GM12891 (cell line): ENCODE results near the gene MIA2.

Source experiments
- POLR2A ChIP-seq: IDR thresholded peaks from 2 replicates; pipeline ENCODE4 v1.6.1; 2011; ENCODE audit warnings: low read depth, low read length, control low read depth
- POLR2AphosphoS5 ChIP-seq: IDR thresholded peaks from 2 replicates; pipeline ENCODE4 v1.6.1; 2011; ENCODE audit warnings: low read depth, low read length, control low read depth
- TAF1 ChIP-seq: IDR thresholded peaks from 2 replicates; pipeline ENCODE4 v1.6.1; 2011; ENCODE audit warnings: low read depth, low read length, control low read depth

GRCh38 chr14:39383741-39384140 lies 150.0 kb downstream of the MIA2 start:
- TF ChIP-seq POLR2A (no peak), TAF1 (no peak), POLR2AphosphoS5 (no peak)
